Neural cell (in vitro differentiated cells): Measurements from ENCODE around the gene NR2E1.

ENCODE experiments used
- EP300 ChIP-seq: fragments of 450-650 bp; conservative IDR thresholded peaks from 2 replicates; pipeline ENCODE4 v1.6.1; 2014; ENCODE audit warnings: antibody characterized with exemption, mild to moderate bottlenecking, moderate library complexity; ENCODE audit not compliant: poor library complexity, severe bottlenecking
- EZH2 ChIP-seq: fragments of 200-600, 300-800 bp; shearing (Covaris generic), sonication (generic); IDR thresholded peaks from 2 replicates; pipeline ENCODE4 v1.6.1; 2014; ENCODE audit warnings: antibody characterized with exemption, low read length, borderline replicate concordance, mild to moderate bottlenecking; ENCODE audit not compliant: insufficient read depth, poor library complexity, severe bottlenecking
- POLR2AphosphoS5 ChIP-seq: IDR thresholded peaks from 2 replicates; pipeline ENCODE4 v1.6.1; 2012
- SMC3 ChIP-seq: fragments of 450-650 bp; conservative IDR thresholded peaks from 2 replicates; pipeline ENCODE4 v1.6.1; 2014; ENCODE audit warnings: antibody characterized with exemption, mild to moderate bottlenecking, moderate library complexity; ENCODE audit not compliant: poor library complexity
- TAF1 ChIP-seq: IDR thresholded peaks from 2 replicates; pipeline ENCODE4 v1.6.1; 2012; ENCODE audit warnings: low read depth
- TF ChIP-seq, protein P1 (sequence below): fragments of 450-650 bp; IDR thresholded peaks from 2 replicates; pipeline ENCODE4 v1.5.1; 2014; ENCODE audit warnings: antibody characterized with exemption, mild to moderate bottlenecking, moderate library complexity; ENCODE audit not compliant: poor library complexity, severe bottlenecking
- TF ChIP-seq, protein P2 (sequence below): IDR thresholded peaks from 2 replicates; pipeline ENCODE4 v1.6.1; 2012; ENCODE audit warnings: borderline replicate concordance

DNA sequence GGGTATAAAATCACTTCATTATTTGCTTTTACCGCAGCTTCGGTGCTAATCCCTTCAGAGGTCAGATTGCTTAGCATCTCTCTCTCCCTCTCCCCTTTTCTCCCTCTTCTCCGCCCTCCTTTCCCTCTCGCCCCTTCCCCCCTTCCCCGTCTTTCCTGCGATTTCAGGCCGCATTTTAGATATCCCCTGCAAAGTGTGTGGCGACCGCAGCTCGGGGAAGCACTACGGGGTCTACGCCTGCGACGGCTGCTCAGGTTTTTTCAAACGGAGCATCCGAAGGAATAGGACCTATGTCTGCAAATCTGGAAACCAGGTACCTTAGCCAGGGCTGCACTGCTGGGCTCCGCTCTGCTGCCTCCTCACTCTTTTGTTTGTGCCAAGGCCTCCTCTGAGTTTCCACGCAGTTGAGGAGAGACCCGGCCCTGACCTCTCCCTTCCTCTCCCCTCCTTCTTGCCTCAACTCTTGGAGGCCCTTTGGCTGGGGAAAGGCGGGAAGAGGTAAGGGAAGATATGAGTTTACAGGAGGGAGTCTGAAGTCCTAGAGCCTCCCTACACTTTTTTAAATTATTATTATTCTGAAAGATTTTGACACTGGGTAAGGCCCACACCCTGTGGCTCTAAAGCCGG lies 5.6 kb downstream of the NR2E1 start:
- TF ChIP-seq, protein P1, sequence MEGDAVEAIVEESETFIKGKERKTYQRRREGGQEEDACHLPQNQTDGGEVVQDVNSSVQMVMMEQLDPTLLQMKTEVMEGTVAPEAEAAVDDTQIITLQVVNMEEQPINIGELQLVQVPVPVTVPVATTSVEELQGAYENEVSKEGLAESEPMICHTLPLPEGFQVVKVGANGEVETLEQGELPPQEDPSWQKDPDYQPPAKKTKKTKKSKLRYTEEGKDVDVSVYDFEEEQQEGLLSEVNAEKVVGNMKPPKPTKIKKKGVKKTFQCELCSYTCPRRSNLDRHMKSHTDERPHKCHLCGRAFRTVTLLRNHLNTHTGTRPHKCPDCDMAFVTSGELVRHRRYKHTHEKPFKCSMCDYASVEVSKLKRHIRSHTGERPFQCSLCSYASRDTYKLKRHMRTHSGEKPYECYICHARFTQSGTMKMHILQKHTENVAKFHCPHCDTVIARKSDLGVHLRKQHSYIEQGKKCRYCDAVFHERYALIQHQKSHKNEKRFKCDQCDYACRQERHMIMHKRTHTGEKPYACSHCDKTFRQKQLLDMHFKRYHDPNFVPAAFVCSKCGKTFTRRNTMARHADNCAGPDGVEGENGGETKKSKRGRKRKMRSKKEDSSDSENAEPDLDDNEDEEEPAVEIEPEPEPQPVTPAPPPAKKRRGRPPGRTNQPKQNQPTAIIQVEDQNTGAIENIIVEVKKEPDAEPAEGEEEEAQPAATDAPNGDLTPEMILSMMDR: no peak
- TF ChIP-seq EZH2: no peak
- TF ChIP-seq TAF1: peak; percentile 32
- no peak for TF ChIP-seq EP300
- TF ChIP-seq, protein P2, sequence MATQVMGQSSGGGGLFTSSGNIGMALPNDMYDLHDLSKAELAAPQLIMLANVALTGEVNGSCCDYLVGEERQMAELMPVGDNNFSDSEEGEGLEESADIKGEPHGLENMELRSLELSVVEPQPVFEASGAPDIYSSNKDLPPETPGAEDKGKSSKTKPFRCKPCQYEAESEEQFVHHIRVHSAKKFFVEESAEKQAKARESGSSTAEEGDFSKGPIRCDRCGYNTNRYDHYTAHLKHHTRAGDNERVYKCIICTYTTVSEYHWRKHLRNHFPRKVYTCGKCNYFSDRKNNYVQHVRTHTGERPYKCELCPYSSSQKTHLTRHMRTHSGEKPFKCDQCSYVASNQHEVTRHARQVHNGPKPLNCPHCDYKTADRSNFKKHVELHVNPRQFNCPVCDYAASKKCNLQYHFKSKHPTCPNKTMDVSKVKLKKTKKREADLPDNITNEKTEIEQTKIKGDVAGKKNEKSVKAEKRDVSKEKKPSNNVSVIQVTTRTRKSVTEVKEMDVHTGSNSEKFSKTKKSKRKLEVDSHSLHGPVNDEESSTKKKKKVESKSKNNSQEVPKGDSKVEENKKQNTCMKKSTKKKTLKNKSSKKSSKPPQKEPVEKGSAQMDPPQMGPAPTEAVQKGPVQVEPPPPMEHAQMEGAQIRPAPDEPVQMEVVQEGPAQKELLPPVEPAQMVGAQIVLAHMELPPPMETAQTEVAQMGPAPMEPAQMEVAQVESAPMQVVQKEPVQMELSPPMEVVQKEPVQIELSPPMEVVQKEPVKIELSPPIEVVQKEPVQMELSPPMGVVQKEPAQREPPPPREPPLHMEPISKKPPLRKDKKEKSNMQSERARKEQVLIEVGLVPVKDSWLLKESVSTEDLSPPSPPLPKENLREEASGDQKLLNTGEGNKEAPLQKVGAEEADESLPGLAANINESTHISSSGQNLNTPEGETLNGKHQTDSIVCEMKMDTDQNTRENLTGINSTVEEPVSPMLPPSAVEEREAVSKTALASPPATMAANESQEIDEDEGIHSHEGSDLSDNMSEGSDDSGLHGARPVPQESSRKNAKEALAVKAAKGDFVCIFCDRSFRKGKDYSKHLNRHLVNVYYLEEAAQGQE: no peak
- no peak for TF ChIP-seq POLR2AphosphoS5
- no peak for TF ChIP-seq SMC3
